ENCODE data around the gene IMPACT. TPM values are rescaled to one million over a fixed set of nuclear protein-coding genes. Genes with fewer than 3 reads are reported as not detected.
A peak's percentile ranks its signal among the peaks of the same experiment; 100 is the strongest.

Gene IMPACT
- total RNA-seq: 31.5 and 37.7 TPM in 2 replicates

- peak within 1 kb of the TSS; percentile 67 for H3K4me3 ChIP-seq (ENCODE audit: low read depth, low read length)
- DNase-seq (ENCODE audit: low read depth): peak; percentile 21
- no peak for TF ChIP-seq CTCF (IDR thresholded peaks at IDR 0.05; ENCODE audit: insufficient read depth, low read length, poor library complexity, severe bottlenecking)
- no peaks in the 10 kb centered on the region for H3K27me3 ChIP-seq (ENCODE audit: control insufficient read depth, insufficient read depth, low read length)
- no peaks in the 10 kb centered on the region for H3K36me3 ChIP-seq (ENCODE audit: control insufficient read depth, insufficient read depth, low read length)
Observed at GRCh38 chr18:24426398-24427294, at the start of gene IMPACT. TSS of gene IMPACT (plus strand) at chr18:24426670. CDS start at chr18:24426757, 87 bp downstream.

- TF ChIP-seq CTCF (IDR thresholded peaks at IDR 0.05; ENCODE audit: insufficient read depth, low read length, poor library complexity, severe bottlenecking): no peak
- H3K4me3 ChIP-seq (ENCODE audit: low read depth, low read length): no peak overlapping the region
- no peaks in the 10 kb centered on the region for H3K36me3 ChIP-seq (ENCODE audit: control insufficient read depth, insufficient read depth, low read length)
- DNase-seq (ENCODE audit: low read depth): no peak
- no peaks in the 10 kb centered on the region for H3K27me3 ChIP-seq (ENCODE audit: control insufficient read depth, insufficient read depth, low read length)
Observed at GRCh38 chr18:24378598-24378997, 47.9 kb upstream of the IMPACT start.

GRCh38 chr18:24380163-24380747 lies 46.2 kb upstream of the IMPACT start:
- no peaks in the 10 kb centered on the region for H3K36me3 ChIP-seq (ENCODE audit: control insufficient read depth, insufficient read depth, low read length)
- TF ChIP-seq CTCF (IDR thresholded peaks at IDR 0.05; ENCODE audit: insufficient read depth, low read length, poor library complexity, severe bottlenecking): no peak

GRCh38 chr18:24381126-24381525 lies 45.3 kb upstream of the IMPACT start:
- Histone ChIP-seq H3K36me3 (ENCODE audit: control insufficient read depth, insufficient read depth, low read length) (no peaks in the 10 kb centered on the region), H3K4me3 (ENCODE audit: low read depth, low read length) (no peak overlapping the region), H3K27me3 (ENCODE audit: control insufficient read depth, insufficient read depth, low read length) (no peaks in the 10 kb centered on the region)
- no peak for TF ChIP-seq CTCF (IDR thresholded peaks at IDR 0.05; ENCODE audit: insufficient read depth, low read length, poor library complexity, severe bottlenecking)
- DNase-seq (ENCODE audit: low read depth): no peak

More at GRCh38 chr18:24380163-24380747, 46.2 kb upstream of the IMPACT start:
- Histone ChIP-seq H3K27me3 (ENCODE audit: control insufficient read depth, insufficient read depth, low read length) (no peaks in the 10 kb centered on the region), H3K4me3 (ENCODE audit: low read depth, low read length) (no peak overlapping the region)
- no peak for DNase-seq (ENCODE audit: low read depth)

GRCh38 chr18:24386681-24387080 lies 39.8 kb upstream of the IMPACT start:
- no peak overlapping the region for H3K4me3 ChIP-seq (ENCODE audit: low read depth, low read length)
- H3K36me3 ChIP-seq (ENCODE audit: control insufficient read depth, insufficient read depth, low read length): no peaks in the 10 kb centered on the region
- H3K27me3 ChIP-seq (ENCODE audit: control insufficient read depth, insufficient read depth, low read length): no peaks in the 10 kb centered on the region
- TF ChIP-seq CTCF (IDR thresholded peaks at IDR 0.05; ENCODE audit: insufficient read depth, low read length, poor library complexity, severe bottlenecking): no peak
- no peak for DNase-seq (ENCODE audit: low read depth)
